ENCODE results near the gene AKR1B1.

GRCh38 chr7:134434701-134435100 lies 24.2 kb downstream of the AKR1B1 start:
- TF ChIP-seq CTCF (IDR thresholded peaks at IDR 0.05; ENCODE audit: extremely low read depth in 1 of 2, insufficient read depth in 1 of 2, low read depth in 1 of 2, low read length in 2 of 2) (no peak), POLR2A (IDR thresholded peaks at IDR 0.05; ENCODE audit: low read depth, low read length) (no peak), POLR2AphosphoS5 (IDR thresholded peaks at IDR 0.05; ENCODE audit: insufficient read depth, low read depth, low read length) (no peak), EZH2 (IDR thresholded peaks at IDR 0.05; ENCODE audit: borderline replicate concordance, low read depth, low read length, severe bottlenecking) (no peak), FOS (IDR thresholded peaks at IDR 0.05; ENCODE audit: borderline replicate concordance, insufficient read depth, low read length) (no peak), MYC (IDR thresholded peaks at IDR 0.05; ENCODE audit: low read depth, low read length) (no peak), MAX (IDR thresholded peaks at IDR 0.05; ENCODE audit: insufficient read depth, insufficient read length) (no peak)

All from endothelial cell of umbilical vein (primary cell).